ENCODE measurements around the gene C20orf96. TPM values are rescaled to one million over a fixed set of nuclear protein-coding genes. Genes with fewer than 3 reads are reported as not detected.

The C20orf96 gene
- total RNA-seq, 4 donors from 2014 or later = 1.7 to 2.6 (median 2.3) TPM

DNA sequence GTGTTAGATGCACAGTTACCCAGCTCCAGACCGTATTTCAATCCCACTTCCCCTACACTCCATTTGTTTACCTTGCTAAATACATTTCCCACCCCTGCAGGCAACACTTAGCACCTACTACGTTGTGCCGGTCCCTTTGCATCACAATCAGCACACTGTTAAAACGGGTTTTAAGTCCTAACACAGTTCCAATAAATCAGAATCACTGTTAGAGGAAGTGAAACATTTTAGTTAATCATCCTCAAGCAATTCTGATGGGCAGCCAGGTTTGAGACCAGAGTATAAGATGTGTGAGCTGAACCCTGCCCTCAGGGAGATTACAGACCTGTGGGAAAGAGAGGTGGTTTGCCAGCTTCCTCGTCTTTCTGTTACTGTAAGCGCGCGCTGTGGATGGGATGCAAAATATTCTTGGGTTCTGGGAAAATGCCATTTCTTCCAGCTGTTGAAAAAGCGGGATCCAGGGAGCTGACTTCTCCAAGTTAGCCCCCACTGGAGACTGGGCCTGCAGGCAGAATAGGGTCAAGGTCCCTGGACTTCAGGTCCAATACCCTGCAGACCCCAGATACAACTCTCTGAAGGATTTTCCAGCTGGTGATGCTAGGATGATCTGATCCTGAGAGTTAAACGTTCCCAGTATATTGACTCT is 9.9 kb upstream of the C20orf96 start:
- H3K36me3 ChIP-seq = no peaks in the 10 kb centered on the region
- H3K27ac ChIP-seq (replicated peaks in 1 of 4) = peak overlapping the region; percentile 45 to 98 (median 58)
- WGBS = 20% methylated on average over 6 of the region's 10 CpGs
- intact Hi-C loops (cut with DNase I) = no loop called here
- H3K27me3 ChIP-seq = no peaks in the 10 kb centered on the region
- DNase-seq (ENCODE audit: extremely low spot score) = no peak
- no peak for TF ChIP-seq EP300 (IDR thresholded peaks at IDR 0.05)
- H3K4me1 ChIP-seq = peaks cover 41 to 47% (median 45%) of the 10 kb centered on the region in 4 donors
- H3K4me3 ChIP-seq = peak overlapping the region; percentile 84 to 100 (median 90)
- H3K9me3 ChIP-seq = no peaks in the 10 kb centered on the region

DNA sequence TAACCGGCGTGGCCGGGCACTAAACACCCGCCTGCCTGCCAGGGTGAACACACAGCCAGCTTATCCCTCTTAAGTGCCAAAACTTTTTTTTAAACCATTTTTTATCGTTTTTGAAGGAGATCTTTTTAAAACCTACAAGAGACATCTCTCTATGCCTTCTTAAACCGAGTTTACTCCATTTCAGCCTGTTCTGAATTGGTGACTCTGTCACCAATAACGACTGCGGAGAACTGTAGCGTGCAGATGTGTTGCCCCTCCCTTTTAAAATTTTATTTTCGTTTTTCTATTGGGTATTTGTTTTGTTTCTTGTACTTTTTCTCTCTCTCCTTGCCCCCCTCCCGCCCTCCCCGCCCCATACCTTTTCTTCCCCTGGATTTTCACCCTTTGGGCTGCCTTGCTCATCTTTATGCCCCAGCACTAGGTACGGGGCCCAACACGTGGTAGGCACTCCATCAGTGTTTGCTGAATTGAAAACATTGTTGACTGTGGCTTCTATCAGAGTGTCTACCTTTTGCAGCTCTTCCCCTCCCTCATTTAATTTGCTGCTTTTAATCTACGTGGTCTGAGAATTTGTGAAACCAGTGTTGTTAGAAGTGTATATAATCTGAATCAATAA is 8.3 kb upstream of the C20orf96 start:
- H3K27me3 ChIP-seq = no peaks in the 10 kb centered on the region
- intact Hi-C loops (cut with DNase I) = no loop called here
- H3K36me3 ChIP-seq = no peaks in the 10 kb centered on the region
- peak overlapping the region; percentile 84 to 100 (median 90) for H3K4me3 ChIP-seq
- H3K27ac ChIP-seq (replicated peaks in 1 of 4) = peak overlapping the region; percentile 98 to 100 (median 98)
- DNase-seq (ENCODE audit: extremely low spot score) = no peak
- TF ChIP-seq, protein P1, sequence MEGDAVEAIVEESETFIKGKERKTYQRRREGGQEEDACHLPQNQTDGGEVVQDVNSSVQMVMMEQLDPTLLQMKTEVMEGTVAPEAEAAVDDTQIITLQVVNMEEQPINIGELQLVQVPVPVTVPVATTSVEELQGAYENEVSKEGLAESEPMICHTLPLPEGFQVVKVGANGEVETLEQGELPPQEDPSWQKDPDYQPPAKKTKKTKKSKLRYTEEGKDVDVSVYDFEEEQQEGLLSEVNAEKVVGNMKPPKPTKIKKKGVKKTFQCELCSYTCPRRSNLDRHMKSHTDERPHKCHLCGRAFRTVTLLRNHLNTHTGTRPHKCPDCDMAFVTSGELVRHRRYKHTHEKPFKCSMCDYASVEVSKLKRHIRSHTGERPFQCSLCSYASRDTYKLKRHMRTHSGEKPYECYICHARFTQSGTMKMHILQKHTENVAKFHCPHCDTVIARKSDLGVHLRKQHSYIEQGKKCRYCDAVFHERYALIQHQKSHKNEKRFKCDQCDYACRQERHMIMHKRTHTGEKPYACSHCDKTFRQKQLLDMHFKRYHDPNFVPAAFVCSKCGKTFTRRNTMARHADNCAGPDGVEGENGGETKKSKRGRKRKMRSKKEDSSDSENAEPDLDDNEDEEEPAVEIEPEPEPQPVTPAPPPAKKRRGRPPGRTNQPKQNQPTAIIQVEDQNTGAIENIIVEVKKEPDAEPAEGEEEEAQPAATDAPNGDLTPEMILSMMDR (IDR thresholded peaks at IDR 0.05) = no peak
- TF ChIP-seq EP300 (IDR thresholded peaks at IDR 0.05) = no peak
- no peak for TF ChIP-seq POLR2A (IDR thresholded peaks at IDR 0.05; ENCODE audit: low read depth)
- TF ChIP-seq POLR2AphosphoS5 (IDR thresholded peaks at IDR 0.05) = no peak
- H3K9me3 ChIP-seq = no peaks in the 10 kb centered on the region
- 5% methylated on average over 15 of the region's 15 CpGs for WGBS
- H3K4me1 ChIP-seq = peaks cover 41 to 47% (median 45%) of the 10 kb centered on the region in 4 donors

DNA sequence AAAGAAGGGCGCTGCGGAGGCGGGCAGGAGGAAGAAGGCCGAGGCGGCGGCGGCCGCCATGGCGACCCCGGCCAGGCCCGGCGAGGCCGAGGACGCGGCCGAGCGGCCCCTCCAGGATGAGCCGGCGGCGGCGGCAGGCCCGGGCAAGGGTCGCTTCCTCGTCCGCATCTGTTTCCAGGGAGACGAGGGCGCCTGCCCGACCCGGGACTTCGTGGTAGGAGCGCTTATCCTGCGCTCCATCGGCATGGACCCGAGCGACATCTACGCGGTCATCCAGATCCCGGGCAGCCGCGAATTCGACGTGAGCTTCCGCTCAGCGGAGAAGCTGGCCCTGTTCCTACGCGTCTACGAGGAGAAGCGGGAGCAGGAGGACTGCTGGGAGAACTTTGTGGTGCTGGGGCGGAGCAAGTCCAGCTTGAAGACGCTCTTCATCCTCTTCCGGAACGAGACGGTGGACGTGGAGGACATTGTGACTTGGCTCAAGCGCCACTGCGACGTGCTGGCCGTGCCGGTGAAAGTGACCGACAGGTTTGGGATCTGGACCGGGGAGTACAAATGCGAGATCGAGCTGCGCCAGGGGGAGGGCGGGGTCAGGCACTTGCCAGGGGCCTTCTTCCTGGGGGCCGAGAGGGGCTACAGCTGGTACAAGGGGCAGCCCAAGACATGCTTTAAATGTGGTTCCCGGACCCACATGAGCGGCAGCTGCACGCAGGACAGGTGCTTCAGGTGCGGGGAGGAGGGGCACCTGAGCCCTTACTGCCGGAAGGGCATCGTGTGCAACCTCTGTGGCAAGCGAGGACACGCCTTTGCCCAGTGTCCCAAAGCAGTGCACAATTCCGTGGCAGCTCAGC is 7.6 kb upstream of the C20orf96 start:
- Histone ChIP-seq H3K36me3 (no peaks in the 10 kb centered on the region), H3K4me1 (peaks cover 41 to 47% (median 45%) of the 10 kb centered on the region in 4 donors), H3K9me3 (no peaks in the 10 kb centered on the region), H3K4me3 (peak overlapping the region; percentile 84 to 100 (median 90)), H3K27ac (replicated peaks in 1 of 4) (peak overlapping the region; percentile 98 to 100 (median 98)), H3K27me3 (no peaks in the 10 kb centered on the region)
- WGBS = under 1% methylated on average over 46 of the region's 75 CpGs
- intact Hi-C loops (cut with DNase I) = no loop called here
- TF ChIP-seq, protein P1 (IDR thresholded peaks at IDR 0.05) = no peak
- TF ChIP-seq POLR2A (IDR thresholded peaks at IDR 0.05; ENCODE audit: low read depth) (no peak), EP300 (IDR thresholded peaks at IDR 0.05) (no peak), POLR2AphosphoS5 (IDR thresholded peaks at IDR 0.05) (peak; percentile 56 to 75)
- DNase-seq (ENCODE audit: extremely low spot score) = no peak

DNA sequence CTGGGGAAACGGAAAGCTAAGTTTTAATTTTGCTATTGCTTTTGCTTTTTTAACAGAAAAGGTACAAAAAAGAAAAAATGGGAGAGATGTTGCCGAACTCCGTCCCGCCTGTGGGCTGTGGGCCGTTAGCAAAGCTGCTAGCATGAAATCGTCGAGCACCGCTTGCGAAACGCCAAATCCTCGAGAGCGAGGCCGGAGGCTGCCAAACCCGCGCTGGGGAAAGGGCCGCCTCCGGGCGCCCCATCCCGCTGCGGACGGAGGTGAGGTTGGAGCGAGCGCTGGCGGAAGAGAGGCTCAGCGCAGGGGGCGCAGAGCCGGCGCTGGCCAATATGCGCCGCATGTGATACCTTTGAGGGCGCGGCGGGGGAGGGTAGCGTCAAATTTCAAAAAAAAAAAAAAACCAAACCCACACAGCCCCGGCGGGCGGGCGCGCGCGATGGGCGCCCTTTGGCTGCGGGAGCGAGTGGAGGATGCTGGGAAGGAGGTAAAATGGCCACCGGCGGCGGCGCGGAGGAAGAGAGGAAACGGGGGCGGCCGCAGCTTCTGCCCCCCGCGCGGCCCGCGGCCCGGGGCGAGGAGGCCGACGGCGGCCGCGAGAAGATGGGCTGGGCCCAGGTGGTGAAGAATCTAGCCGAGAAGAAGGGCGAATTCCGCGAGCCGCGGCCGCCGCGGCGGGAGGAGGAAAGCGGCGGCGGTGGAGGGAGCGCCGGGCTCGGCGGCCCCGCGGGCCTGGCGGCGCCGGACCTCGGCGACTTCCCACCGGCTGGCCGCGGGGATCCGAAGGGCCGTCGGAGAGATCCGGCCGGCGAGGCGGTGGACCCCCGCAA is 6.8 kb upstream of the C20orf96 start, which contains the start of gene ZCCHC3:
Gene ZCCHC3 (plus strand): TSS at position 473 of the 827 bp plus-strand sequence. CDS start 17 bp downstream, at position 490.
- H3K36me3 ChIP-seq = no peaks in the 10 kb centered on the region
- peak within 1 kb of the TSS; percentile 84 to 100 (median 90) for H3K4me3 ChIP-seq
- H3K27me3 ChIP-seq = no peaks in the 10 kb centered on the region
- no peaks in the 10 kb centered on the region for H3K9me3 ChIP-seq
- DNase-seq (ENCODE audit: extremely low spot score) = peak; percentile 95
- WGBS = under 1% methylated on average over 82 of the region's 99 CpGs
- peak within 1 kb of the TSS; percentile 98 to 100 (median 98) for H3K27ac ChIP-seq (replicated peaks in 1 of 4)
- peaks cover 41 to 47% (median 45%) of the 10 kb centered on the region in 4 donors for H3K4me1 ChIP-seq
- TF ChIP-seq EP300 (IDR thresholded peaks at IDR 0.05) (no peak), POLR2AphosphoS5 (IDR thresholded peaks at IDR 0.05) (peak; percentile 79 to 86), POLR2A (IDR thresholded peaks at IDR 0.05; ENCODE audit: low read depth) (peak; percentile 12)
- TF ChIP-seq, protein P1 (IDR thresholded peaks at IDR 0.05) = peak; percentile 17 to 20 (median 17)
- intact Hi-C loops (cut with DNase I) = no loop called here

All from esophagus muscularis mucosa (tissue), 4 donors.